HG03280 (cell line): ENCODE results near the gene RNF215.

Experiments used
- ATAC-seq: cut with Tn5 transposase; IDR thresholded peaks from one replicate; pipeline ENCODE4 v1.9.1; 2021; ENCODE audit warnings: mild to moderate bottlenecking, moderate library complexity; ENCODE audit not compliant: unreplicated experiment

Gene RNF215

GRCh38 chr22:30334646-30335045 lies 52.6 kb downstream of the RNF215 start:
- ATAC-seq = no peak

- no peak for ATAC-seq
Measured at GRCh38 chr22:30333707-30334087, 53.5 kb downstream of the RNF215 start.

GRCh38 chr22:30332994-30333706 lies 54.1 kb downstream of the RNF215 start:
- ATAC-seq = no peak

GRCh38 chr22:30332551-30332950 lies 54.7 kb downstream of the RNF215 start:
- no peak for ATAC-seq
